Mesodermal cell (in vitro differentiated cells): ENCODE results near the gene XYLT1.

ENCODE experiments used
- H3K27ac ChIP-seq: 2 replicates; pipeline ENCODE4 v1.7.0; 2013; ENCODE audit warnings: mild to moderate bottlenecking, low read depth, low read length, moderate library complexity; ENCODE audit not compliant: severe bottlenecking
- H3K36me3 ChIP-seq: 2 replicates; pipeline ENCODE4 v1.7.1; 2013; ENCODE audit warnings: mild to moderate bottlenecking, low read length, moderate library complexity; ENCODE audit not compliant: control insufficient read depth, insufficient read depth
- H3K4me1 ChIP-seq: one replicate; pipeline ENCODE4 v1.7.1; 2013; ENCODE audit warnings: mild to moderate bottlenecking, low read length; ENCODE audit not compliant: insufficient read depth, control insufficient read depth, poor library complexity, severe bottlenecking
- H3K4me3 ChIP-seq: 2 replicates; pipeline ENCODE4 v1.7.0; 2013; ENCODE audit warnings: low read length, control low read depth, mild to moderate bottlenecking; ENCODE audit not compliant: insufficient read depth, poor library complexity, severe bottlenecking; ENCODE audit errors: extremely low read depth
- H3K9me3 ChIP-seq: 2 replicates; pipeline ENCODE4 v1.7.1; 2013; ENCODE audit warnings: mild to moderate bottlenecking, low read length, moderate library complexity; ENCODE audit not compliant: control insufficient read depth
- WGBS, 2 experiments: methylation state at CpG; one replicate each; pipeline ENCODE4 v1.1.5; 2013; ENCODE audit warnings: missing lambda C conversion rate in 2 of 2; ENCODE audit not compliant: insufficient coverage in 2 of 2; 5-methylcytosine and 5-hydroxymethylcytosine counted together

XYLT1 gene

DNA sequence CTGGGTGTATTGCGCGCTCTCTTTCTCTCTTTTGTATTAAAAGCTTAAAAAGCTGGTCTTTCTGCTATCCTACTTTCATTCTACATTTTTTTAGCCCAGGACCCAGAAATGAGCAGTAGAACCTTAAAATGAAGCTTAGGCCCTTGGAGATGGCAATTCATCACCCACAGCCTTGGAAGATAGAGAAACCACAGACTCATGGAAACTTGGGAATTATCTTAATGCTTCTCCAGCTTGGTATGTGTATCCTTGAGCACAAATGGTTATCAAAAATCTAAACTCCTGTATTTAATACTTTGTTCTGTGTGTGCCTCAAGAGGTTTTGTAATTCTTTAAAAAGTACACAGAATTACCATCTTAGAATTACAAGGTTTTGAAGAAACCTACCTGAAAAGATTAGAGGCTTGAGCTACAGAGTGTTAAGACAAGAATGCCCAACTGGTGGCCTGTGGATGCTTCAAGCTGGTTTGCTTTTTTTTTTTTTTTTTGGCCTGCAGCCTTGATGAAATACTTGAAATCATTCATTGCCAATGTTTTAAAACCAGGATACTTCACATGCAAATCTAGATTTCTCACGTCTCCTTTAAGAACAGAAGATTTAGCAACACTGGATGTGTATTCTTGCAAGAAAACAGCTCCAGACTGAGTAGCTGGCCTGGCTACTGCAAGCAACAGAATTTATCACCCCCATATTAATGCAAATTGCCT lies 105.0 kb downstream of the XYLT1 start:
- Histone ChIP-seq H3K27ac (no peak overlapping the region), H3K4me3 (no peak overlapping the region), H3K4me1 (peaks cover 7% of the 10 kb centered on the region), H3K9me3 (no peaks in the 10 kb centered on the region), H3K36me3 (no peaks in the 10 kb centered on the region)
- WGBS, 2 experiments: 90 to 95% methylated on average over 1 to 3 of the region's 3 CpGs

DNA sequence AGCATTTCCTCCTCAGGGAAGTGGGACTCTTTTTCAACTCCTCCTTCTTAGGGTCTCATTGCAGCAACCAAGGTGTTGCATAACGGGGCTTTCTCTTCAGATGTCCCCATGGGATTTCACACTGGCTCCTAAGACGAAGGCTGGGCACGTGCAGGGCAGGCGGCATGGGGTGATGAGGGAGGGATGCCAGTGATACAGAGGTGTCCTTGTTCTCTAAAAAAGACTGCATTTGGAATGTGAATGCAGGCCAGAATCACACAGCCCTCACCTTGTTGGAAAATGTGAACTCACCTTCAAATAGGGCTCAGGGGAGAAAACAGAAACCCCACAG lies 105.6 kb downstream of the XYLT1 start:
- H3K27ac ChIP-seq: no peak overlapping the region

DNA sequence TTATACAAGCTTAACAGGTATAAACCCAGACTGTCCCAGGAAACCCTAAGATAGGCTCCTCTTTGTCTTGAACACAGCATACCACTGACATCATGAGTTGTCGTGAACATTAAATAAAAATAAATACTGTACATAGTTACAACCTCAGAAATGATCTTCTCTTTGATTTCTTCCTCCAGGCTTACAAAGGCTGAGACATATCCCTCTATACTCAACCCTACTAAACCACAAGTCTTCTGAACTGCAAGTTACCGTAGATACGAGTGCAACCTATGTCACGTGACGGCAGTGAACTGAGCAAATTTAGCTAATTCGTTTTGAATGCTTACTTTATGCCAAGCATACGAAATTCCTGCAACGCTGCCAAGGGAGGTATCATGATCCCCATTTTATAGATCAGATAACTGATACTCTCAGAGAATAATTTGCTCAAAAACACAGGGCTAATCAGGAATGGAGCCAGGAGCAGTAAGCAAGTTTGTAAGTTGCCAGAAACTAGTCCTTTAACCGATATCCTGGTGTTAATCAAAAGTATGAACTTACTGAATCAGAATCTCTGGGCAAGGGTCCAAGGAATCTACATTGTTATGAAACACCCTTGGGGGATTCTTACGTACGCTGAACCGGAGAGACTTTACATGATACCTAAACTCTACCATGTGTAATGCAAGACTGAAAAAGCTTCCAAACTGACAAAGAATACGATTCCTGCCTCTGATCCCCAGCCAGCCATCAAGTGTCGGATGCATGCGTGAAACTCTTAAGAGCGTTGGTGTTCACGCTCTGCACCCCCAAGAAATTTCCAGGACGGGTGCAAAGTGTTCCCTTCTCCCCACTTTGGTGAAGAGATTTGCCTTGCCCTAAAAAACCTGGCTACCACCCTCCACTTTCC lies 106.2 kb downstream of the XYLT1 start:
- 90% methylated on average over 16 of the region's 18 CpGs for WGBS, 2 experiments
- Histone ChIP-seq H3K4me3 (no peak overlapping the region), H3K4me1 (peaks cover 3% of the 10 kb centered on the region), H3K36me3 (no peaks in the 10 kb centered on the region), H3K9me3 (no peaks in the 10 kb centered on the region), H3K27ac (no peak overlapping the region)

More for the DNA sequence above, 105.6 kb downstream of the XYLT1 start:
- H3K36me3 ChIP-seq: no peaks in the 10 kb centered on the region
- H3K9me3 ChIP-seq: no peaks in the 10 kb centered on the region
- WGBS, 2 experiments: 100% methylated on average over 1 to 3 of the region's 4 CpGs
- H3K4me3 ChIP-seq: no peak overlapping the region
- H3K4me1 ChIP-seq: peaks cover 7% of the 10 kb centered on the region

DNA sequence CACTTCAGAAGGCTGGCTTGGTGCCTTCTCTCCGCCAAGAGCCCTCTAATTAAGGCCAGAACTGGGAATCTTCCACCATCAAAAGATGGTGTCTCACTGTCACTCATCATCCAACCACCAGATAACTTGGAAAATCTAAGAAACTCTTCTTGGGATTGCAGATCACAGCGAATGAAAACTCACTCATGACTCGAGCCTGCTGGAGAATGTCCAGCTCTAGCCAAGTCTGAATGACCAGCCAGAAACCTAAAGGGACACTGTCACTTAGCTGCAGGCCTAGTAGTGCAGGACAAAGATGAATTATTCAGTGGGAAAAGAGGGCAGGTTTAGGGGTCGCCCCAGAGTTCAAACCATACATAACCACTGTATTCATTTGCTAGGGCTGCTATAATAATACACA lies 107.8 kb downstream of the XYLT1 start:
- Histone ChIP-seq H3K27ac (no peak overlapping the region), H3K36me3 (no peaks in the 10 kb centered on the region), H3K4me1 (peaks cover 4% of the 10 kb centered on the region), H3K9me3 (no peaks in the 10 kb centered on the region), H3K4me3 (no peak overlapping the region)
- WGBS, 2 experiments: 94 to 95% methylated on average over 3 of the region's 4 CpGs

GRCh38 chr16:17362183-17362582 lies 108.6 kb downstream of the XYLT1 start:
- Histone ChIP-seq H3K9me3 (no peaks in the 10 kb centered on the region), H3K27ac (no peak overlapping the region), H3K4me3 (no peak overlapping the region), H3K4me1 (peaks cover 4% of the 10 kb centered on the region), H3K36me3 (no peaks in the 10 kb centered on the region)
- 93 to 100% methylated on average over 2 of the region's 5 CpGs for WGBS, 2 experiments

GRCh38 chr16:17360693-17361122 lies 110.1 kb downstream of the XYLT1 start:
- H3K4me3 ChIP-seq: no peak overlapping the region
- H3K4me1 ChIP-seq: peaks cover 4% of the 10 kb centered on the region
- H3K27ac ChIP-seq: no peak overlapping the region
- 75 to 84% methylated on average over 4 to 7 of the region's 7 CpGs for WGBS, 2 experiments
- H3K36me3 ChIP-seq: no peaks in the 10 kb centered on the region
- no peaks in the 10 kb centered on the region for H3K9me3 ChIP-seq

DNA sequence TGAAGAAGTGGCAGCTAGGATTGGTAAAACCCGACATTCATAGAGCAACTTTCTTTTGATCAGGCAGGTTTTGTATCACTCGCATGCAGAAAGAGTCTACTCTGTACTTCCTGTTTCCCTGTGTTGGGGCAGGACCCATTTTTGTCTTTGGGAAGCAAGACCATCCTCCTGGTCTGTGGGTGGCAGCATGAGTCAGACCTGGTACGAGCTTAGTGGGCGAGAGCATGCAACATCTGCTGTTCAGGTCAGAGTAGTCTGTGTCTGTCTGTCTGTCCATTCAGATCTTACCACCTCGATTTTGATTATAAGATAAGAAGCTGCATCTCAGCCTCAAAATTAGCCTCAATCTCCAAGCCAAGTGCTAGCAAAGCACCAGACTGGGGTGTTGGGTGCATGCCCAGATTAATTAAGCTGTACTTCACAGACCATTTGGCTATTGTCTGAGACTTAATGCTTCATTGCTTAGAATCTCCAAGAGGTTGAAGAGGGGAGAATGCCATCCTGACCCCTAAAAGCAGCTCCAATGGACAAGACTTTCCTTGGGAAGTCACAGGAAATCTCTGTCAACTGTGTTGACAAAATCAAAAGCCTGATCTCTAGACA lies 110.9 kb downstream of the XYLT1 start:
- 87 to 89% methylated on average over 3 of the region's 5 CpGs for WGBS, 2 experiments
- Histone ChIP-seq H3K36me3 (no peaks in the 10 kb centered on the region), H3K9me3 (no peaks in the 10 kb centered on the region), H3K27ac (no peak overlapping the region), H3K4me3 (no peak overlapping the region), H3K4me1 (peaks cover 4% of the 10 kb centered on the region)

GRCh38 chr16:17358846-17359245 lies 111.9 kb downstream of the XYLT1 start:
- WGBS, 2 experiments: 50 to 72% methylated on average over 1 to 2 of the region's 3 CpGs
- Histone ChIP-seq H3K9me3 (no peaks in the 10 kb centered on the region), H3K27ac (peak overlapping the region; percentile 71)

GRCh38 chr16:17358355-17358754 lies 112.4 kb downstream of the XYLT1 start:
- peaks cover 3% of the 10 kb centered on the region for H3K36me3 ChIP-seq
- WGBS, 2 experiments: 92 to 100% methylated on average over 5 to 6 of the region's 8 CpGs
- H3K4me1 ChIP-seq: peaks cover 4% of the 10 kb centered on the region
- H3K4me3 ChIP-seq: no peak overlapping the region
- H3K9me3 ChIP-seq: no peaks in the 10 kb centered on the region
- peak overlapping the region; percentile 71 for H3K27ac ChIP-seq

More at GRCh38 chr16:17358846-17359245, 111.9 kb downstream of the XYLT1 start:
- peaks cover 4% of the 10 kb centered on the region for H3K4me1 ChIP-seq
- peaks cover 3% of the 10 kb centered on the region for H3K36me3 ChIP-seq
- no peak overlapping the region for H3K4me3 ChIP-seq

DNA sequence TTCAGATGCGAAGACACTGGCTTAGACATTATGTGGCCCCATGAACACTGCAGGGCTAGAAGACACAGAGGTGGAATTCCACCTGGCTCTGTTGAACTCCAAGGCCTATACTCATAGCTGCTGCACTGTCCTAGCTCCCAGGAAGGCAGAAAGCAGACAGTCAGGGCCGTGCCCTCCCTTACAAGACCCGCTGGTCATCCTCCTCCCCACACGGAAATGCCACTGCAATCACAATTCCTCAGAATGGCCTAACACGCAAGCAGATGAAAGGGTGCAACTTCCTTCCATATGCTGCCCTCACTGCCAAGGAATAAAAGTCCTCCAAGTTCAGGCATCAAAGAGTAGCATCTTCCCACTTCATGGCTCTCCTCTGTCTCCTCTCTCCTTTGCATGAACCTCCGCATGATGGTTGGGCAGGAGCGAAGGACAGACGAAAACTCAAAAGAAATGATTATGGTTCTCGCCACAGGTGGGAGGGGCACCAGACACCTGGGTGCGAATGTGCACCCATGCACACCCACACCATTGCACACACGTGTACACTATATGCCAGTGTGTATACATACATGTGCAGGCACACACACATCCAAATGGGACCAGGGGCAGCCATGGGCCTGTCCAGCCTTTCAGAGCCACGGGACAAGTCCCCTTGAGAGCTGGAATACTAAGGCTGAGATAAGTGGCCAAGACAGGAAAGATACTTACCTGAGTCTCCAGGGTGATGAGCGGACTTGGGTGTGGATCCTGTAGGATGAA lies 113.3 kb downstream of the XYLT1 start:
- H3K36me3 ChIP-seq: peaks cover 3% of the 10 kb centered on the region
- H3K9me3 ChIP-seq: no peaks in the 10 kb centered on the region
- 94 to 95% methylated on average over 5 to 10 of the region's 13 CpGs for WGBS, 2 experiments
- peaks cover 4% of the 10 kb centered on the region for H3K4me1 ChIP-seq
- no peak overlapping the region for H3K4me3 ChIP-seq
- H3K27ac ChIP-seq: no peak overlapping the region
